K562 (cell line): ENCODE data around the gene RAB9B. TPM values are rescaled to one million over a fixed set of nuclear protein-coding genes. Genes with fewer than 3 reads are reported as not detected.

Source experiments
- ATAC-seq: fragments of 200-7000 bp; cut with Tn5 transposase; 3 replicates; pipeline ENCODE4 v1.9.1; 2020; ENCODE audit warnings: moderate library complexity
- BruUV-seq: library from RNA; stranded (reverse); fragments of 400-500 nt; replicated peaks from 2 replicates; lab custom pipeline; 2021; lab: Mats Ljungman, UMichigan
- CTCF ChIA-PET: fragments of 300-600 bp; formaldehyde crosslinking; extraction: SDS; loops from one replicate; lab custom pipeline; 2021; ENCODE audit warnings: low intra/inter-chr PET ratio; lab: Yijun Ruan, JAX
- POLR2A ChIA-PET: fragments of 300-600, 350-650 bp; sonication (Branson Sonifier 250); formaldehyde crosslinking; extraction: SDS; loops from one replicate; lab custom pipeline; 2021; ENCODE audit warnings: antibody characterized with exemption, inconsistent platforms; lab: Yijun Ruan, JAX
- DNase-seq, 4 experiments: peaks; one replicate each; pipeline versions ENCODE4 v3.0.0 to v3.0.0-alpha.2; 2011 to 2018; ENCODE audit warnings: low spot score in 3 of 4, mixed read lengths in 3 of 4; ENCODE audit errors: extremely low read depth in 1 of 4
- FAIRE-seq: peaks from 2 replicates; lab custom pipeline; 2011; peaks lifted over from hg19 to GRCh38; lab: Jason Lieb, UNC
- H2AFZ ChIP-seq: 2 replicates; pipeline ENCODE4 v1.6.0; 2011; ENCODE audit warnings: low read depth, low read length, control low read depth, inconsistent platforms
- H3K27ac ChIP-seq: fragments of 200-600 bp; 3 replicates; pipeline ENCODE4 v1.8.0; 2011; ENCODE audit warnings: low read depth, mild to moderate bottlenecking, control low read depth, inconsistent platforms, low read length, moderate library complexity, mixed read lengths; ENCODE audit errors: extremely low read depth
- H3K27me3 ChIP-seq, 2 experiments: fragments of 300-600 bp in 1 of 2; 2 replicates in 1 of 2; 3 replicates in 1 of 2; pipeline versions ENCODE4 v1.6.0 to v1.8.0; 2011; ENCODE audit warnings: inconsistent platforms in 2 of 2, low read length in 2 of 2, mild to moderate bottlenecking in 1 of 2, mixed read lengths in 1 of 2, moderate library complexity in 1 of 2; ENCODE audit not compliant: control insufficient read depth in 2 of 2, insufficient read depth in 2 of 2
- H3K36me3 ChIP-seq: fragments of 300-600 bp; 3 replicates; pipeline ENCODE4 v1.8.0; 2011; ENCODE audit warnings: mild to moderate bottlenecking, low read length, inconsistent platforms; ENCODE audit not compliant: control insufficient read depth, insufficient read depth
- H3K4me1 ChIP-seq, 2 experiments: fragments of 200-600 bp in 1 of 2; replicated peaks in 1 of 2; 2 replicates in 1 of 2; 3 replicates in 1 of 2; pipeline versions ENCODE4 v1.5.1 to v1.8.0; 2011; ENCODE audit warnings: inconsistent platforms in 2 of 2, low read length in 2 of 2, mild to moderate bottlenecking in 1 of 2, mixed read lengths in 1 of 2, moderate library complexity in 1 of 2; ENCODE audit not compliant: control insufficient read depth in 2 of 2, insufficient read depth in 2 of 2
- H3K4me2 ChIP-seq: 2 replicates; pipeline ENCODE4 v1.6.1; 2011; ENCODE audit warnings: low read length, control low read depth, inconsistent platforms, mixed read lengths; ENCODE audit not compliant: insufficient read depth
- H3K4me3 ChIP-seq: fragments of 200-600 bp; sonication (generic), shearing (Covaris generic); 2 replicates; pipeline ENCODE4 v1.5.1; 2016; ENCODE audit warnings: control low read depth, inconsistent platforms
- H3K79me2 ChIP-seq: fragments of 200-600 bp; 3 replicates; pipeline ENCODE4 v1.8.0; 2011; ENCODE audit warnings: low read length, inconsistent platforms; ENCODE audit not compliant: control insufficient read depth, insufficient read depth
- H3K9ac ChIP-seq, 2 experiments: 2 replicates each; pipeline versions ENCODE4 v1.6.0 to v1.6.1; 2011; ENCODE audit warnings: low read depth in 2 of 2, low read length in 2 of 2, control low read depth in 1 of 2, inconsistent platforms in 1 of 2, mild to moderate bottlenecking in 1 of 2, mixed read lengths in 1 of 2; ENCODE audit not compliant: insufficient read depth in 1 of 2
- H3K9me1 ChIP-seq: one replicate; pipeline ENCODE4 v1.6.0; 2011; ENCODE audit warnings: inconsistent platforms, mild to moderate bottlenecking, low read length, moderate library complexity; ENCODE audit not compliant: control insufficient read depth, insufficient read depth
- H3K9me3 ChIP-seq: replicated peaks from 2 replicates; pipeline ENCODE4 v1.5.1; 2011; ENCODE audit warnings: low read depth, low read length, inconsistent platforms; ENCODE audit not compliant: control insufficient read depth, insufficient read depth
- H4K20me1 ChIP-seq: replicated peaks from 2 replicates; pipeline ENCODE4 v1.6.1; 2011; ENCODE audit warnings: low read length, inconsistent platforms, mixed read lengths; ENCODE audit not compliant: control insufficient read depth, insufficient read depth
- BACH1 ChIP-seq: fragments of 200-800 bp; sonication (Bioruptor generic); IDR thresholded peaks from 2 replicates; pipeline ENCODE4 v1.6.1; 2016; ENCODE audit warnings: missing genetic modification characterization, missing compliant biosample characterization
- BRCA1 ChIP-seq, 2 experiments: fragments of 450-650 bp in 1 of 2; sonication (generic) in 1 of 2; formaldehyde crosslinking in 1 of 2; IDR thresholded peaks; 2 replicates each; pipeline versions ENCODE4 v1.5.0 to v1.6.1; 2017 to 2020; ENCODE audit warnings: mild to moderate bottlenecking in 1 of 2, missing genetic modification reagents in 1 of 2
- CBX3 ChIP-seq, 2 experiments: IDR thresholded peaks; 1 replicate in 1 of 2; 2 replicates in 1 of 2; pipeline ENCODE4 v1.6.1; 2012; ENCODE audit warnings: inconsistent platforms in 2 of 2, low read length in 2 of 2, borderline replicate concordance in 1 of 2, control low read depth in 1 of 2
- CTBP1 ChIP-seq: fragments of 450-650 bp; IDR thresholded peaks from 2 replicates; pipeline ENCODE4 v1.6.1; 2016; ENCODE audit warnings: borderline replicate concordance
- ELF2 ChIP-seq: fragments of 250-450 bp; sonication (Bioruptor Pico); IDR thresholded peaks from 2 replicates; pipeline ENCODE4 v1.5.0; 2021; ENCODE audit warnings: mild to moderate bottlenecking
- EP400 ChIP-seq: fragments of 450-650 bp; IDR thresholded peaks from 2 replicates; pipeline ENCODE4 v1.6.1; 2017; ENCODE audit warnings: antibody characterized with exemption, mild to moderate bottlenecking, moderate library complexity
- MTA2 ChIP-seq: fragments of 450-650 bp; IDR thresholded peaks from 2 replicates; pipeline ENCODE4 v1.6.1; 2016; ENCODE audit warnings: low read depth
- NR2C2 ChIP-seq, 2 experiments: fragments of 200-800 bp in 1 of 2; sonication (Bioruptor generic) in 1 of 2; sonication (generic) in 1 of 2; formaldehyde crosslinking in 1 of 2; IDR thresholded peaks; 2 replicates each; pipeline versions ENCODE4 v1.6.1 to v1.8.0; 2016 to 2022; ENCODE audit warnings: mild to moderate bottlenecking in 1 of 2, missing compliant biosample characterization in 1 of 2, missing genetic modification characterization in 1 of 2, missing genetic modification reagents in 1 of 2
- PCBP2 ChIP-seq: fragments of 200-400 bp; formaldehyde crosslinking; IDR thresholded peaks from 2 replicates; pipeline ENCODE4 v1.6.1; 2018; ENCODE audit warnings: low read length, low read depth, mild to moderate bottlenecking, moderate library complexity; ENCODE audit not compliant: poor library complexity, severe bottlenecking
- PRDM10 ChIP-seq: fragments of 450-650 bp; IDR thresholded peaks from 2 replicates; pipeline ENCODE4 v1.6.1; 2018; ENCODE audit not compliant: partially characterized antibody
- PYGO2 ChIP-seq: fragments of 450-650 bp; IDR thresholded peaks from 2 replicates; pipeline ENCODE4 v1.6.1; 2016; ENCODE audit warnings: mild to moderate bottlenecking, missing genetic modification characterization, moderate library complexity, missing compliant biosample characterization
- RB1 ChIP-seq: fragments of 450-650 bp; IDR thresholded peaks from 2 replicates; pipeline ENCODE4 v1.6.1; 2017; ENCODE audit warnings: low read depth, mild to moderate bottlenecking
- RNF2 ChIP-seq: sonication (generic); IDR thresholded peaks from 2 replicates; pipeline ENCODE4 v1.6.1; 2016
- SMAD1 ChIP-seq: fragments of 150-350 bp; IDR thresholded peaks from 2 replicates; pipeline ENCODE4 v1.6.1; 2014; ENCODE audit warnings: low read length, low read depth; ENCODE audit not compliant: partially characterized antibody
- SP1 ChIP-seq: sonication (generic); formaldehyde crosslinking; IDR thresholded peaks from 2 replicates; pipeline ENCODE4 v1.8.1; 2022; ENCODE audit warnings: mild to moderate bottlenecking, missing genetic modification reagents
- USF2 ChIP-seq: sonication (generic); formaldehyde crosslinking; IDR thresholded peaks from 2 replicates; pipeline ENCODE4 v1.5.0; 2020; ENCODE audit warnings: missing genetic modification reagents
- ZNF232 ChIP-seq: sonication (generic); formaldehyde crosslinking; IDR thresholded peaks from 2 replicates; pipeline ENCODE4 v1.8.0; 2022; ENCODE audit warnings: mild to moderate bottlenecking, missing genetic modification reagents
- ZNF445 ChIP-seq: fragments of 250-450 bp; sonication (Bioruptor Pico); IDR thresholded peaks from 2 replicates; pipeline ENCODE4 v1.4.0; 2020; ENCODE audit warnings: low read depth, mild to moderate bottlenecking, moderate library complexity
- ZNF589 ChIP-seq: fragments of 200-800 bp; sonication (Bioruptor generic); IDR thresholded peaks from 2 replicates; pipeline ENCODE4 v1.6.1; 2016; ENCODE audit warnings: low read depth, missing genetic modification characterization, missing compliant biosample characterization
- WGBS: fragments of 100-300 bp; shearing (Covaris generic); methylation state at CpG from one replicate; pipeline ENCODE4 v1.1.6; 2016; ENCODE audit warnings: low coverage, mixed read lengths; ENCODE audit not compliant: insufficient coverage; ENCODE audit errors: missing lambda C conversion rate; 5-methylcytosine and 5-hydroxymethylcytosine counted together
- in situ Hi-C: fragments of 300-500 bp; cut with MboI; formaldehyde crosslinking; loops from 4 replicates; pipeline ENCODE4 v1.15.0; 2018; ENCODE audit warnings: inconsistent platforms, mixed read lengths
- intact Hi-C: fragments of 100-400 bp; cut with micrococcal nuclease; formaldehyde crosslinking; loops from 2 replicates; pipeline ENCODE4 v1.14.2; 2022
- polyA plus RNA-seq, 8 experiments: library from polyadenylated mRNA; depleted of rRNA in 4 of 8; stranded (reverse) in 5 of 8; unstranded in 3 of 8; fragments of >200 nt; fragmentation: Nextera tagmentation in 2 of 8; fragmentation: Illumina TruSeq in 1 of 8; extraction: Ambion mirVana in 2 of 8; extraction: Trizol in 1 of 8; gene quantifications; 2 replicates each; pipeline versions ENCODE4 v1.2.1 to v1.2.3, GENCODE V29; 2011 to 2014; ENCODE audit warnings: inconsistent platforms in 1 of 8, missing spikeins in 1 of 8
- total RNA-seq, 7 experiments: library from RNA; depleted of rRNA in 6 of 7; stranded (reverse); fragments of >200 nt in 6 of 7; fragmentation: Illumina TruSeq in 2 of 7; extraction: Trizol in 2 of 7; gene quantifications; 2 replicates each; pipeline versions ENCODE4 v1.2.1 to v1.2.3, GENCODE V29; 2011 to 2021; ENCODE audit warnings: low replicate concordance in 1 of 7

Gene RAB9B
- total and polyA plus RNA-seq, 9 of the 15 experiments (the other 6 are each of a cell fraction or from before 2014, with no cell fraction given), result 0.03 to 0.05 (median 0.04) TPM; not detected in 6

- in situ Hi-C loops, result no loop called here
- BruUV-seq, result no TSS peak
Measured at GRCh38 chrX:103781062-103781402, 51.0 kb downstream of the RAB9B start.

More at GRCh38 chrX:103781062-103781402, 51.0 kb downstream of the RAB9B start:
- H4K20me1 ChIP-seq, result no peaks in the 10 kb centered on the region
- no peak overlapping the region for H2AFZ ChIP-seq
- H3K4me3 ChIP-seq, result no peak overlapping the region
- H3K4me2 ChIP-seq, result no peak overlapping the region
- H3K27ac ChIP-seq, result no peak overlapping the region
- intact Hi-C loops, result no loop called here
- no peaks in the 10 kb centered on the region for H3K9me1 ChIP-seq
- DNase-seq (no peak), ATAC-seq (no peak), FAIRE-seq (no peak)
- no peak for TF ChIP-seq CTBP1
- TF ChIP-seq BACH1 (tag), result no peak
- no peak for TF ChIP-seq ZNF445 (CRISPR knock-in tag)
- no peak for TF ChIP-seq SP1 (CRISPR knock-in tag)
- no peak for TF ChIP-seq RB1
- no peak for TF ChIP-seq PRDM10
- TF ChIP-seq MTA2, result no peak
- no peak for TF ChIP-seq PCBP2
- TF ChIP-seq ZNF232 (CRISPR knock-in tag), result no peak
- TF ChIP-seq PYGO2, result no peak
- TF ChIP-seq RNF2, result no peak
- no peak for TF ChIP-seq ELF2 (CRISPR knock-in tag)
- no peak for TF ChIP-seq CBX3 (IDR thresholded peaks at IDR 0.05; ENCODE audit: borderline replicate concordance in 1 of 2, low read length in 2 of 2)
- TF ChIP-seq USF2 (CRISPR knock-in tag), result no peak
- TF ChIP-seq NR2C2 (CRISPR knock-in tag; IDR thresholded peaks at IDR 0.05), result no peak
- TF ChIP-seq NR2C2 (tag; IDR thresholded peaks at IDR 0.05), result no peak
- TF ChIP-seq SMAD1, result no peak
- TF ChIP-seq ZNF589 (CRISPR knock-in tag), result no peak
- TF ChIP-seq EP400, result no peak
- no peak for TF ChIP-seq BRCA1 (IDR thresholded peaks at IDR 0.05)
- TF ChIP-seq BRCA1 (CRISPR knock-in tag; IDR thresholded peaks at IDR 0.05), result no peak
- no peak overlapping the region for H3K9ac ChIP-seq
- H3K79me2 ChIP-seq, result no peaks in the 10 kb centered on the region
- 0% methylated on average over 2 of the region's 4 CpGs for WGBS
- H3K27me3 ChIP-seq, result peaks cover 0 to 4% of the 10 kb centered on the region in 2 experiments; a peak in 2 of 5 replicates
- no peaks in the 10 kb centered on the region for H3K4me1 ChIP-seq
- CTCF ChIA-PET, result no interaction called here
- POLR2A ChIA-PET, result interaction anchor here (0.6 to 0.7 kb wide), 2 partner anchors 12 to 18 kb away, joined by 3 to 4 read pairs; no protein-coding TSS in a partner anchor
- no peaks in the 10 kb centered on the region for H3K36me3 ChIP-seq
- no peaks in the 10 kb centered on the region for H3K9me3 ChIP-seq
